Activated T-cell treated with anti-CD3 and anti-CD28 coated beads, Interleukin-2, amount 50 U/mL, for 24 hours (primary cell): ENCODE data around the gene LINC01488.

ENCODE experiments used
- DNase-seq: peaks from one replicate; pipeline ENCODE4 v3.0.0-alpha.2; 2020
- H3K27ac Mint-ChIP-seq: 2 replicates; pipeline ENCODE4 v1.8.0; 2020; ENCODE audit warnings: mild to moderate bottlenecking, mixed read lengths
- H3K27me3 Mint-ChIP-seq: 2 replicates; pipeline ENCODE4 v1.8.0; 2020; ENCODE audit warnings: mixed read lengths
- H3K36me3 Mint-ChIP-seq: 2 replicates; pipeline ENCODE4 v1.8.0; 2020; ENCODE audit warnings: low read depth, mixed read lengths
- H3K4me1 Mint-ChIP-seq: 2 replicates; pipeline ENCODE4 v1.8.0; 2020; ENCODE audit warnings: low read depth, mixed read lengths
- H3K4me3 Mint-ChIP-seq: 2 replicates; pipeline ENCODE4 v1.8.0; 2020; ENCODE audit warnings: mild to moderate bottlenecking, moderate library complexity, mixed read lengths
- H3K9me3 Mint-ChIP-seq: 2 replicates; pipeline ENCODE4 v1.8.0; 2020; ENCODE audit warnings: mixed read lengths

Gene LINC01488

GRCh38 chr11:69510471-69511357 is 29.3 kb downstream of the LINC01488 start:
- H3K9me3 Mint-ChIP-seq: no peaks in the 10 kb centered on the region
- H3K27me3 Mint-ChIP-seq: peaks cover 3% of the 10 kb centered on the region
- H3K36me3 Mint-ChIP-seq: no peaks in the 10 kb centered on the region
- peaks cover 4% of the 10 kb centered on the region for H3K4me1 Mint-ChIP-seq
- no peak overlapping the region for H3K27ac Mint-ChIP-seq
- DNase-seq: no peak
- H3K4me3 Mint-ChIP-seq: no peak overlapping the region

- H3K27me3 Mint-ChIP-seq: peaks cover 3% of the 10 kb centered on the region
- no peak for DNase-seq
- no peak overlapping the region for H3K4me3 Mint-ChIP-seq
These were observed 30.0 kb downstream of the LINC01488 start for GRCh38 chr11:69511358-69512055.

GRCh38 chr11:69512136-69512535 is 30.7 kb downstream of the LINC01488 start:
- Mint-ChIP-seq H3K36me3 (no peaks in the 10 kb centered on the region), H3K9me3 (no peaks in the 10 kb centered on the region), H3K4me1 (peaks cover 4% of the 10 kb centered on the region), H3K27ac (no peak overlapping the region), H3K4me3 (no peak overlapping the region), H3K27me3 (peaks cover 7% of the 10 kb centered on the region)
- DNase-seq: no peak

More at GRCh38 chr11:69511358-69512055, 30.0 kb downstream of the LINC01488 start:
- Mint-ChIP-seq H3K36me3 (no peaks in the 10 kb centered on the region), H3K27ac (no peak overlapping the region), H3K9me3 (no peaks in the 10 kb centered on the region), H3K4me1 (peaks cover 4% of the 10 kb centered on the region)

- Mint-ChIP-seq H3K27me3 (peaks cover 10% of the 10 kb centered on the region), H3K36me3 (no peaks in the 10 kb centered on the region), H3K9me3 (no peaks in the 10 kb centered on the region), H3K4me3 (no peak overlapping the region), H3K27ac (no peak overlapping the region), H3K4me1 (peaks cover 4% of the 10 kb centered on the region)
- DNase-seq: no peak
These were observed 31.3 kb downstream of the LINC01488 start for GRCh38 chr11:69512790-69513189.

GRCh38 chr11:69513196-69513595 is 31.7 kb downstream of the LINC01488 start:
- no peaks in the 10 kb centered on the region for H3K36me3 Mint-ChIP-seq
- H3K4me3 Mint-ChIP-seq: no peak overlapping the region
- peaks cover 2% of the 10 kb centered on the region for H3K9me3 Mint-ChIP-seq
- no peak for DNase-seq
- H3K27me3 Mint-ChIP-seq: peaks cover 12% of the 10 kb centered on the region
- H3K27ac Mint-ChIP-seq: no peak overlapping the region
- peaks cover 4% of the 10 kb centered on the region for H3K4me1 Mint-ChIP-seq

GRCh38 chr11:69513663-69514224 is 32.3 kb downstream of the LINC01488 start:
- DNase-seq: no peak
- Mint-ChIP-seq H3K9me3 (peaks cover 7% of the 10 kb centered on the region), H3K27ac (no peak overlapping the region), H3K36me3 (no peaks in the 10 kb centered on the region), H3K27me3 (peaks cover 14% of the 10 kb centered on the region), H3K4me1 (peaks cover 4% of the 10 kb centered on the region), H3K4me3 (no peak overlapping the region)

- Mint-ChIP-seq H3K36me3 (no peaks in the 10 kb centered on the region), H3K4me3 (no peak overlapping the region), H3K27me3 (peaks cover 18% of the 10 kb centered on the region), H3K9me3 (peaks cover 7% of the 10 kb centered on the region), H3K4me1 (no peaks in the 10 kb centered on the region), H3K27ac (no peak overlapping the region)
- no peak for DNase-seq
These were observed 33.3 kb downstream of the LINC01488 start for GRCh38 chr11:69514771-69515170.

- Mint-ChIP-seq H3K36me3 (no peaks in the 10 kb centered on the region), H3K27ac (no peak overlapping the region), H3K9me3 (peaks cover 7% of the 10 kb centered on the region), H3K27me3 (peaks cover 16% of the 10 kb centered on the region), H3K4me3 (no peak overlapping the region), H3K4me1 (no peaks in the 10 kb centered on the region)
- DNase-seq: no peak
These were observed 34.1 kb downstream of the LINC01488 start for GRCh38 chr11:69515271-69516245.

GRCh38 chr11:69516526-69516925 is 35.1 kb downstream of the LINC01488 start:
- Mint-ChIP-seq H3K27me3 (peaks cover 16% of the 10 kb centered on the region), H3K36me3 (no peaks in the 10 kb centered on the region), H3K4me1 (no peaks in the 10 kb centered on the region), H3K4me3 (no peak overlapping the region), H3K27ac (no peak overlapping the region), H3K9me3 (peaks cover 7% of the 10 kb centered on the region)
- no peak for DNase-seq

GRCh38 chr11:69518081-69518950 is 36.9 kb downstream of the LINC01488 start:
- no peaks in the 10 kb centered on the region for H3K36me3 Mint-ChIP-seq
- H3K9me3 Mint-ChIP-seq: peaks cover 7% of the 10 kb centered on the region
- no peak for DNase-seq
- H3K4me1 Mint-ChIP-seq: no peaks in the 10 kb centered on the region
- H3K27ac Mint-ChIP-seq: no peak overlapping the region
- peaks cover 16% of the 10 kb centered on the region for H3K27me3 Mint-ChIP-seq
- H3K4me3 Mint-ChIP-seq: no peak overlapping the region

GRCh38 chr11:69520186-69520916 is 38.9 kb downstream of the LINC01488 start:
- H3K27ac Mint-ChIP-seq: no peak overlapping the region
- H3K27me3 Mint-ChIP-seq: peaks cover 19% of the 10 kb centered on the region
- H3K36me3 Mint-ChIP-seq: no peaks in the 10 kb centered on the region
- no peak for DNase-seq
- H3K9me3 Mint-ChIP-seq: peaks cover 7% of the 10 kb centered on the region
- H3K4me1 Mint-ChIP-seq: no peaks in the 10 kb centered on the region
- no peak overlapping the region for H3K4me3 Mint-ChIP-seq

GRCh38 chr11:69521457-69521856 is 40.0 kb downstream of the LINC01488 start:
- H3K4me1 Mint-ChIP-seq: no peaks in the 10 kb centered on the region
- H3K4me3 Mint-ChIP-seq: no peak overlapping the region
- no peak for DNase-seq
- H3K9me3 Mint-ChIP-seq: peaks cover 7% of the 10 kb centered on the region
- no peaks in the 10 kb centered on the region for H3K36me3 Mint-ChIP-seq
- H3K27ac Mint-ChIP-seq: no peak overlapping the region
- H3K27me3 Mint-ChIP-seq: peaks cover 25% of the 10 kb centered on the region

GRCh38 chr11:69523453-69523852 is 42.0 kb downstream of the LINC01488 start:
- Mint-ChIP-seq H3K4me3 (no peak overlapping the region), H3K36me3 (no peaks in the 10 kb centered on the region), H3K9me3 (peaks cover 3% of the 10 kb centered on the region), H3K4me1 (no peaks in the 10 kb centered on the region), H3K27ac (no peak overlapping the region), H3K27me3 (peaks cover 14% of the 10 kb centered on the region)
- no peak for DNase-seq
